DND-41 (cell line): ENCODE data around the gene MACROD2.

Experiments
- EZH2 ChIP-seq: IDR thresholded peaks from 3 replicates; pipeline ENCODE4 v1.6.1; 2012; ENCODE audit warnings: borderline replicate concordance, low read depth, mild to moderate bottlenecking, moderate library complexity, low read length, inconsistent platforms; ENCODE audit not compliant: severe bottlenecking
- TF ChIP-seq, protein P1 (sequence below): IDR thresholded peaks from 2 replicates; pipeline ENCODE4 v1.5.1; 2012; ENCODE audit warnings: borderline replicate concordance, low read length, moderate library complexity, mild to moderate bottlenecking; ENCODE audit not compliant: poor library complexity, severe bottlenecking; ENCODE audit errors: extremely low read depth

DNA sequence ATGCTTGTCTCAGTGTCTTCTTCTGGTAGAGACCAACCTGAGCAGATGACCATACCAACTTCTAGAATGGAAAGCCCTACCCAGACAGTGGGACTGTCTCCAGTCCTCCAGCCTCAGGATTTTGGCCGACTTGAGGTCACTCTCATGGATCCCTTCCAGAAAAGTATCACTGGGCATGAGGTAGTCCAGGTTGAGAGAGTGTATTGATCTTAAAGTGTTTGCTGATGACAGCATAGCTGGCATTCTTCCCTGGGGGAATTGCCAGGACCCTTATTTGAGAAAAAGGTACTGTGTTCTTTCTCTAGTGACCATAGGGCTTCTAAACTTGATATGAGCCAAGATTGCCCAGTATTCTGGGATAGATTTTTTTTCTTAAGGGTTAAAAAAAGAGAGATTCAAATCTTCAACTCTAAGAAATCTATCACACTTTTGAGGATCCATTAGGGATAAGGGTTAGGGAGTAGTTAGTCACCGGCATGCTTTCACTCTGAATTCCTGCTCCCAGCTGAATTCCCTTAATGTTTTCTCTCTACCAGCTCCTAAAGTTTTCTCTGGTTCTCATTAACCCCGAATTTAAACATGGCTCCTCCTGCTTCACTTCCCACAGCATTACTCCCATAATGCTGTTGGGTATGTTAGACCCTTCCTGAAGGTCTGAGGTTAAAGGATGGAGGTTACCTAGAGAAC is 415.7 kb downstream of the MACROD2 start:
- TF ChIP-seq, protein P1, sequence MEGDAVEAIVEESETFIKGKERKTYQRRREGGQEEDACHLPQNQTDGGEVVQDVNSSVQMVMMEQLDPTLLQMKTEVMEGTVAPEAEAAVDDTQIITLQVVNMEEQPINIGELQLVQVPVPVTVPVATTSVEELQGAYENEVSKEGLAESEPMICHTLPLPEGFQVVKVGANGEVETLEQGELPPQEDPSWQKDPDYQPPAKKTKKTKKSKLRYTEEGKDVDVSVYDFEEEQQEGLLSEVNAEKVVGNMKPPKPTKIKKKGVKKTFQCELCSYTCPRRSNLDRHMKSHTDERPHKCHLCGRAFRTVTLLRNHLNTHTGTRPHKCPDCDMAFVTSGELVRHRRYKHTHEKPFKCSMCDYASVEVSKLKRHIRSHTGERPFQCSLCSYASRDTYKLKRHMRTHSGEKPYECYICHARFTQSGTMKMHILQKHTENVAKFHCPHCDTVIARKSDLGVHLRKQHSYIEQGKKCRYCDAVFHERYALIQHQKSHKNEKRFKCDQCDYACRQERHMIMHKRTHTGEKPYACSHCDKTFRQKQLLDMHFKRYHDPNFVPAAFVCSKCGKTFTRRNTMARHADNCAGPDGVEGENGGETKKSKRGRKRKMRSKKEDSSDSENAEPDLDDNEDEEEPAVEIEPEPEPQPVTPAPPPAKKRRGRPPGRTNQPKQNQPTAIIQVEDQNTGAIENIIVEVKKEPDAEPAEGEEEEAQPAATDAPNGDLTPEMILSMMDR = no peak
- no peak for TF ChIP-seq EZH2
